HepG2 (cell line): ENCODE data around the gene ETV5. TPM values are rescaled to one million over a fixed set of nuclear protein-coding genes. Genes with fewer than 3 reads are reported as not detected.
A peak's percentile ranks its signal among the peaks of the same experiment; 100 is the strongest.

Experiments
- ATAC-seq: fragments of 200-7000 bp; cut with Tn5 transposase; 3 replicates; pipeline ENCODE4 v1.9.1; 2020; ENCODE audit warnings: mild to moderate bottlenecking, moderate library complexity
- BruUV-seq: library from RNA; stranded (reverse); fragments of 400-500 nt; replicated peaks from 2 replicates; lab custom pipeline; 2021; lab: Mats Ljungman, UMichigan
- CTCF ChIA-PET: fragments of 300-600 bp; formaldehyde crosslinking; extraction: SDS; loops from one replicate; lab custom pipeline; 2021; ENCODE audit warnings: low total read pairs, inconsistent platforms, low intra/inter-chr PET ratio; lab: Yijun Ruan, JAX
- POLR2A ChIA-PET: fragments of 350-600 bp; sonication (Branson Sonifier 250); formaldehyde crosslinking; loops from one replicate; lab custom pipeline; 2020; ENCODE audit warnings: antibody characterized with exemption, inconsistent platforms; lab: Yijun Ruan, JAX
- DNase-seq: peaks from one replicate; pipeline ENCODE4 v3.0.0-alpha.2; 2015; ENCODE audit warnings: low spot score
- FAIRE-seq: peaks from 3 replicates; lab custom pipeline; 2011; peaks lifted over from hg19 to GRCh38; lab: Jason Lieb, UNC
- H2AFZ ChIP-seq: one replicate; pipeline ENCODE4 v1.6.1; 2011; ENCODE audit warnings: low read length, inconsistent platforms
- H3K27ac ChIP-seq: fragments of 300-600 bp; 3 replicates; pipeline ENCODE4 v1.8.0; 2011; ENCODE audit warnings: mixed run types, mild to moderate bottlenecking, mixed read lengths, low read length, inconsistent platforms; ENCODE audit not compliant: insufficient read depth; ENCODE audit errors: extremely low read length
- H3K27me3 ChIP-seq, 2 experiments: fragments of 200-600 bp in 1 of 2; 2 replicates in 1 of 2; 3 replicates in 1 of 2; pipeline versions ENCODE4 v1.6.0 to v1.8.0; 2011; ENCODE audit warnings: low read length in 2 of 2, mild to moderate bottlenecking in 2 of 2, moderate library complexity in 2 of 2, inconsistent platforms in 1 of 2; ENCODE audit not compliant: insufficient read depth in 2 of 2, control insufficient read depth in 1 of 2
- H3K36me3 ChIP-seq, 2 experiments: fragments of 200-600 bp in 1 of 2; replicated peaks in 1 of 2; 2 replicates in 1 of 2; 3 replicates in 1 of 2; pipeline versions ENCODE4 v1.5.1 to v1.8.0; 2011; ENCODE audit warnings: low read length in 2 of 2, inconsistent platforms in 1 of 2; ENCODE audit not compliant: insufficient read depth in 2 of 2, control insufficient read depth in 1 of 2
- H3K4me1 ChIP-seq: 2 replicates; pipeline ENCODE4 v1.5.1; 2012; ENCODE audit warnings: low read length, inconsistent platforms; ENCODE audit not compliant: insufficient read depth
- H3K4me2 ChIP-seq: 2 replicates; pipeline ENCODE4 v1.6.0; 2011; ENCODE audit warnings: low read depth, low read length, inconsistent platforms
- H3K4me3 ChIP-seq, 3 experiments: fragments of 200-600 bp in 1 of 3; sonication (generic), shearing (Covaris generic) in 1 of 3; replicated peaks in 1 of 3; 2 replicates each; pipeline ENCODE4 v1.5.1; 2011 to 2016; ENCODE audit warnings: low read length in 3 of 3, inconsistent platforms in 2 of 3, low read depth in 2 of 3, mild to moderate bottlenecking in 2 of 3, control low read depth in 1 of 3, mixed read lengths in 1 of 3; ENCODE audit not compliant: insufficient read depth in 1 of 3
- H3K79me2 ChIP-seq: one replicate; pipeline ENCODE4 v1.6.1; 2011; ENCODE audit warnings: low read length, inconsistent platforms; ENCODE audit not compliant: insufficient read depth
- H3K9ac ChIP-seq: 2 replicates; pipeline ENCODE4 v1.6.0; 2011; ENCODE audit warnings: mild to moderate bottlenecking, low read depth, low read length, inconsistent platforms; ENCODE audit not compliant: insufficient read depth
- H3K9me3 ChIP-seq: 2 replicates; pipeline ENCODE4 v1.5.1; 2012; ENCODE audit warnings: mild to moderate bottlenecking, low read length
- H4K20me1 ChIP-seq: 2 replicates; pipeline ENCODE4 v1.6.0; 2011; ENCODE audit warnings: inconsistent platforms, mild to moderate bottlenecking, low read length, moderate library complexity; ENCODE audit not compliant: insufficient read depth
- CBX1 ChIP-seq: IDR thresholded peaks from one replicate; pipeline ENCODE4 v1.6.1; 2016; ENCODE audit warnings: antibody characterized with exemption, low read depth
- CHD4 ChIP-seq: fragments of 200-600 bp; sonication (generic); IDR thresholded peaks from 2 replicates; pipeline ENCODE4 v1.7.0; 2017; ENCODE audit warnings: mild to moderate bottlenecking, low read length, borderline replicate concordance
- DNMT3B ChIP-seq: conservative IDR thresholded peaks from 2 replicates; pipeline ENCODE4 v1.6.1; 2016; ENCODE audit warnings: missing biosample characterization, control low read depth
- GATAD2A ChIP-seq: IDR thresholded peaks from 2 replicates; pipeline ENCODE4 v1.6.1; 2016
- GFI1 ChIP-seq: sonication (generic); formaldehyde crosslinking; IDR thresholded peaks from 2 replicates; pipeline ENCODE4 v1.5.0; 2020; ENCODE audit warnings: missing genetic modification reagents, mild to moderate bottlenecking, borderline replicate concordance
- GLMP ChIP-seq: sonication (generic); formaldehyde crosslinking; IDR thresholded peaks from 2 replicates; pipeline ENCODE4 v1.9.0; 2021; ENCODE audit warnings: missing genetic modification reagents, mild to moderate bottlenecking, borderline replicate concordance
- HMGXB3 ChIP-seq: sonication (generic); formaldehyde crosslinking; IDR thresholded peaks from 2 replicates; pipeline ENCODE4 v1.4.0; 2020; ENCODE audit warnings: missing genetic modification reagents, borderline replicate concordance
- HOXA5 ChIP-seq: sonication (generic); formaldehyde crosslinking; IDR thresholded peaks from 2 replicates; pipeline ENCODE4 v1.4.0; 2020; ENCODE audit warnings: missing genetic modification reagents
- JUN ChIP-seq: sonication (generic); formaldehyde crosslinking; IDR thresholded peaks from 2 replicates; pipeline ENCODE4 v1.4.0; 2020; ENCODE audit warnings: mild to moderate bottlenecking, missing genetic modification reagents
- KDM5A ChIP-seq: fragments of 200-600 bp; sonication (generic); IDR thresholded peaks from 2 replicates; pipeline ENCODE4 v1.7.0; 2018; ENCODE audit warnings: antibody characterized with exemption, mild to moderate bottlenecking, low read length, borderline replicate concordance
- NR0B2 ChIP-seq: sonication (generic); formaldehyde crosslinking; IDR thresholded peaks from 2 replicates; pipeline ENCODE4 v1.4.0; 2020; ENCODE audit warnings: mild to moderate bottlenecking, missing genetic modification reagents
- PHF20 ChIP-seq: sonication (generic); formaldehyde crosslinking; IDR thresholded peaks from 2 replicates; pipeline ENCODE4 v1.5.0; 2020; ENCODE audit warnings: mild to moderate bottlenecking, missing genetic modification reagents
- SAFB2 ChIP-seq: sonication (generic); formaldehyde crosslinking; IDR thresholded peaks from 2 replicates; pipeline ENCODE4 v1.5.1; 2020; ENCODE audit warnings: missing genetic modification reagents, low read depth, mild to moderate bottlenecking, borderline replicate concordance
- SNRNP70 ChIP-seq: fragments of 200-400 bp; formaldehyde crosslinking; IDR thresholded peaks from 2 replicates; pipeline ENCODE4 v1.6.1; 2017; ENCODE audit warnings: mild to moderate bottlenecking, low read depth, low read length, moderate library complexity
- SSRP1 ChIP-seq: IDR thresholded peaks from 2 replicates; pipeline ENCODE4 v1.6.1; 2016; ENCODE audit warnings: control low read depth
- TP53 ChIP-seq: sonication (generic); formaldehyde crosslinking; conservative IDR thresholded peaks from 2 replicates; pipeline ENCODE4 v1.4.0; 2020; ENCODE audit warnings: missing genetic modification reagents
- XBP1 ChIP-seq: sonication (generic); formaldehyde crosslinking; IDR thresholded peaks from 2 replicates; pipeline ENCODE4 v1.5.0; 2020; ENCODE audit warnings: missing genetic modification reagents
- ZFP1 ChIP-seq: IDR thresholded peaks from 2 replicates; pipeline ENCODE4 v1.6.1; 2016
- ZFP36L1 ChIP-seq: sonication (generic); formaldehyde crosslinking; IDR thresholded peaks from 2 replicates; pipeline ENCODE4 v1.8.0; 2022; ENCODE audit warnings: mild to moderate bottlenecking, missing genetic modification reagents, moderate library complexity
- ZFY ChIP-seq: sonication (generic); formaldehyde crosslinking; IDR thresholded peaks from 2 replicates; pipeline ENCODE4 v1.4.0; 2020; ENCODE audit warnings: missing genetic modification reagents
- WGBS: methylation state at CpG from one replicate; pipeline ENCODE4 v1.1.6; 2017; ENCODE audit warnings: low lambda C conversion rate; 5-methylcytosine and 5-hydroxymethylcytosine counted together
- in situ Hi-C: cut with HindIII; loops from 2 replicates; pipeline ENCODE4 v1.10.0; 2017; ENCODE audit warnings: low pct_unique_long_range_greater_than_20kb; ENCODE audit not compliant: extremely low pct_ligation_motif_present
- intact Hi-C: fragments of 100-400 bp; cut with micrococcal nuclease; formaldehyde crosslinking; loops from one replicate; pipeline ENCODE4 v1.10.0; 2022; ENCODE audit not compliant: unreplicated experiment
- polyA plus RNA-seq, 8 experiments: library from polyadenylated mRNA; depleted of rRNA in 3 of 8; stranded (reverse) in 7 of 8; unstranded in 1 of 8; fragments of >200 nt; fragmentation: Illumina TruSeq in 4 of 8; extraction: Trizol in 4 of 8; gene quantifications; 2 replicates each; pipeline versions ENCODE4 v1.2.1 to v1.2.3, GENCODE V29; 2011 to 2016; ENCODE audit warnings: low read depth in 4 of 8, missing spikeins in 1 of 8, mixed read lengths in 1 of 8; ENCODE audit not compliant: insufficient read depth in 1 of 8
- total RNA-seq, 5 experiments: library from RNA; depleted of rRNA; stranded (reverse); fragments of >200 nt; fragmentation: Illumina TruSeq; extraction: Trizol; gene quantifications; 2 replicates each; pipeline ENCODE4 v1.2.3, GENCODE V29; 2016; ENCODE audit warnings: low read depth in 1 of 5

Gene ETV5
- total and polyA plus RNA-seq, 2 of the 13 experiments (the other 11 are each of a cell fraction or from before 2014, with no cell fraction given) = 52.9 to 57.2 TPM

GRCh38 chr3:186097317-186097662 lies 11.6 kb downstream of the ETV5 start:
- Histone ChIP-seq H3K79me2 (peaks cover 54% of the 10 kb centered on the region), H3K27me3 (no peaks in the 10 kb centered on the region), H3K27ac (peak overlapping the region; percentile 85), H3K4me1 (peaks cover 88% of the 10 kb centered on the region), H2AFZ (no peak overlapping the region), H4K20me1 (no peaks in the 10 kb centered on the region), H3K36me3 (peaks cover 5 to 14% of the 10 kb centered on the region in 2 experiments), H3K4me3 (peak overlapping the region in 2 of 3 experiments; percentile 17 to 69; a peak in 3 of 6 replicates), H3K9ac (peak overlapping the region; percentile 70), H3K9me3 (no peaks in the 10 kb centered on the region), H3K4me2 (peak overlapping the region; percentile 88)
- no TSS peak for BruUV-seq
- POLR2A ChIA-PET = interaction anchor here (0.8 to 3.7 kb wide), 8 partner anchors 9 to 943 kb away, joined by 3 to 110 read pairs (median 3); partner anchors contain the start of genes ETV5 and TRA2B
- DNase-seq (no peak), FAIRE-seq (no peak), ATAC-seq (peak; percentile 19)
- WGBS = 13% methylated on average over 4 of the region's 4 CpGs
- CTCF ChIA-PET = interaction anchor here (1.3 kb wide), 1 partner anchor 145 kb away, joined by 4 read pairs; no protein-coding TSS in a partner anchor
- intact Hi-C loops (loop anchor here (1.0 to 10.0 kb wide), 3 partner anchors 10 to 145 kb away; no protein-coding TSS in a partner anchor), in situ Hi-C loops (no loop called here)
- TF ChIP-seq GLMP (CRISPR knock-in tag) (no peak), ZFY (CRISPR knock-in tag) (peak; percentile 43; the same call in 1 of the 2 replicates), CHD4 (peak; percentile 67; the same call in 1 of the 2 replicates), CBX1 (no peak), XBP1 (CRISPR knock-in tag) (no peak), HMGXB3 (CRISPR knock-in tag) (no peak), TP53 (CRISPR knock-in tag) (peak; percentile 7; the same call in 1 of the 2 replicates), GATAD2A (CRISPR knock-in tag) (no peak), GFI1 (CRISPR knock-in tag) (no peak), DNMT3B (no peak), SSRP1 (0 out of 2 replicates have a peak, but pooled peaks have one; percentile 72), HOXA5 (peak; percentile 39; the same call in 1 of the 2 replicates), ZFP36L1 (CRISPR knock-in tag) (no peak), KDM5A (0 out of 2 replicates have a peak, but pooled peaks have one; percentile 1), PHF20 (CRISPR knock-in tag) (no peak), SAFB2 (CRISPR knock-in tag) (no peak; the same call in 1 of the 2 replicates), ZFP1 (CRISPR knock-in tag) (no peak), NR0B2 (CRISPR knock-in tag) (no peak), SNRNP70 (no peak), JUN (CRISPR knock-in tag) (no peak)
